ENCODE data around the gene JAKMIP1. TPM values are rescaled to one million over a fixed set of nuclear protein-coding genes. Genes with fewer than 3 reads are reported as not detected.
"Not testable (repeated sequence)": the region's sequence is repeated elsewhere in the genome, so short reads cannot be mapped to it uniquely, and the experiment has no call there.

The JAKMIP1 gene
- total RNA-seq, 1 donor from 2014 or later = not detected

DNA sequence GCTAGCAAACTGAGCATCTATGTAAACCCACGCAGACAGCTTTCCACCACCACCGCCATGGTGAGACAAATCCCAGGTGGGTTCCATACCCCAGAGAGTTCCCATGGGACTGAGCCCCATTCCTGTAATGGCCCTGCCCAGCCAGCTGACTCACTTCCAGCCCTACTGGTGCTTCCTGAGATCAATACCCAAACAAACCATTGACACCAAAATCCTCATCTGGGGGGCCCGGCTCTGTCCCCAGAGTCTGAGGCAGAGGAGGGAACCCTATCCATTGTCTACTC, 30.1 kb upstream of the JAKMIP1 start:
- DNase-seq (no peak), ATAC-seq (ENCODE audit: poor library complexity) (no peak)
- intact Hi-C loops (cut with DNase I) = no loop called here

- DNase-seq (no peak), ATAC-seq (ENCODE audit: poor library complexity) (no peak)
- intact Hi-C loops (cut with DNase I) = no loop called here
These were observed 29.5 kb upstream of the JAKMIP1 start for GRCh38 chr4:6229671-6230501.

DNA sequence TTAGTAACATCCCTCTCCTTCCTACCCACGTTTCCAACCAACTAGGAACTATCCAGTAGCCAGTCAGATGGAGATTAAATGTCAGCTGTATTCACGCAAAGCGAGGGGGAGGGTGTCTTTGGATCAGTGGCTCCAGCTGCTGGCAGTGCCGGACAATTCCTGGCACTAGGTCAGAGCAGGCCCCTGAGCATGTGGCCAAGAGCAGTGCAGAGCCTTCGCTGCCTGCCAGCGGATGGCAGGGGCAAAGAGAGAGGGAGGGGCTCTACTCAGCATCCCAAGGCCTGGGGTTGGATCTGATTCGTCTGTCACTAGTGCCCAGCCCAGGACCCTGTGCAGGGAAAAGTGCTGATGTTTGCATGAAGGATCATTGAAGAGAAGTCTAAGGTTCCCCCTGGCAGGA, 28.7 kb upstream of the JAKMIP1 start:
- no peak for DNase-seq
- peak; percentile 72 for ATAC-seq (ENCODE audit: poor library complexity)
- intact Hi-C loops (cut with DNase I) = no loop called here

GRCh38 chr4:6228158-6229067, 28.1 kb upstream of the JAKMIP1 start:
- intact Hi-C loops (cut with DNase I) = no loop called here
- no peak for ATAC-seq (ENCODE audit: poor library complexity)
- no peak for DNase-seq

DNA sequence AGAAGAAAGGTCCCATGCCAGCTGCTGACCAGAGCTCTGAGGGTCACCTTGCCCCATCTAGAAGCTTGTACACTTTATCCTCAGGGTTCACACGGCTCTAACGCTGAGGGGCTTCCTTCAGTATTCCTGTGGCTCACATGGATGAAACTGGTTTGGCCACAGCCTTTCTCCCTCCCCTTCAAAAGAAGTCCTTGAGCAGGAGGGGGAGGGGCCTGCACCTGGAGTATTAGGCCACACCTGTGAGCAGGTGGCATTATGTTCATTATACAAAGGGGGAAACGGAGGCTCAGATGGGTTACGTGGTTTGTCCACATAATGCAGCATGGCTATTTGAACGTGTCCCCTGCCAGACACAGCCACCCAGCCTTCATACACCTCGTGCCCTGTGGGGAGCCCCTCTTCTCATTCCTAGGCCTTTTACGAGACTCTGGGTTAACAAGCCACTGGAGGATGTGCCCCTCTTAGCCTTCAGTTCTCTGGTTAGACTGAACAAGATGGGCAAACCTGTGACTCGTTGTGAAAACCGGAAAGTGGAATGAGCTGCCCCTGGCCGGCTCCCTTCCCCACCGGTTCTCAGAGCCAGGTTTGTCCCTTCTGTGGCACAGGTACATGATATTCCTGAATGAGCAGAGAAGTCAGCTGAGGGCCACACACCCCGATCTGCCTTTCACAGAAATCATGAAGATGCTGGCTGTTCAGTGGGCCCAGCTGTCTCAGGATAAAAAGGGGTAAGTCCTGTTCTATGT, 27.2 kb upstream of the JAKMIP1 start:
- DNase-seq (no peak), ATAC-seq (ENCODE audit: poor library complexity) (no peak)
- intact Hi-C loops (cut with DNase I) = no loop called here

GRCh38 chr4:6226506-6226905, 26.2 kb upstream of the JAKMIP1 start:
- intact Hi-C loops (cut with DNase I) = no loop called here
- DNase-seq (no peak), ATAC-seq (ENCODE audit: poor library complexity) (no peak)

DNA sequence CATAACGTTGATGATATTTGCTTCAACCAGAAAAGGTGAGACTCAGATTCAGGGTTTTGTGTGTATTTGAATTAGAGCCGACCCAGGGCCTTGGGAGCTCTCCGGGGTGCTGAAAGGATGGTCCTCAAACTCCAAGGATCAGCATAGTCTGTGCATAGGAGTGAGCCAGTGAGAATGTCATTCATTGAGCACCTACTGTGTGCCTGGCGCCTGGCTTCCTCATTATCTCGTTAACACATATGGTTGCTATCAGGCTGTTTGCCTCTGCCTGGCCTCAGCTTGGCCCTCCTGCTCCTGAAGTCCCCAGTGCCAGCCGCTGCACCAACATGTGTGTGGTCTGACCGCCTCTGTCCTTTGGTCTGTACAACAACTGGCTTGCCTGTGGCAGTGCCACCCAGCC, 25.1 kb upstream of the JAKMIP1 start:
- intact Hi-C loops (cut with DNase I) = no loop called here
- ATAC-seq (ENCODE audit: poor library complexity) = no peak
- no peak for DNase-seq

DNA sequence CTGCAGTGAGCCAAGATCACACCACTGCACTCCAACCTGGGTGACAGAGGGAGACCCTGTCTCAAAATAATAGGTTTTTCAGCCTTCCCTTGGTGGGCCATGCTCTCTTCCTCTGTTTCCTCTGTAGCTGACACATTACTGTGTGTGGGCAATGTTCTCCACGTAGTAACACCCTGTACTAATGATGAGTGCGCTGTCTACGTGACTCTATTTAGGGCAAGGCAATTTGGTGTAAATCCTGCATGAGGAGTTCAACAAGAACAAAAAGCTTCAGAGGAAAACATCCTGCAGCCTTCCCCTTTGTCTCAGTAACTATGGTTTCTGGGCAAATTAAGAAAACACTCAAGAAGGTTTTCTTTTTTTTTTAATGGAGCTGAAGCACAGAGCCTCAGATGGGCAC, 24.4 kb upstream of the JAKMIP1 start:
- intact Hi-C loops (cut with DNase I) = no loop called here
- DNase-seq (no peak), ATAC-seq (ENCODE audit: poor library complexity) (no peak)

DNA sequence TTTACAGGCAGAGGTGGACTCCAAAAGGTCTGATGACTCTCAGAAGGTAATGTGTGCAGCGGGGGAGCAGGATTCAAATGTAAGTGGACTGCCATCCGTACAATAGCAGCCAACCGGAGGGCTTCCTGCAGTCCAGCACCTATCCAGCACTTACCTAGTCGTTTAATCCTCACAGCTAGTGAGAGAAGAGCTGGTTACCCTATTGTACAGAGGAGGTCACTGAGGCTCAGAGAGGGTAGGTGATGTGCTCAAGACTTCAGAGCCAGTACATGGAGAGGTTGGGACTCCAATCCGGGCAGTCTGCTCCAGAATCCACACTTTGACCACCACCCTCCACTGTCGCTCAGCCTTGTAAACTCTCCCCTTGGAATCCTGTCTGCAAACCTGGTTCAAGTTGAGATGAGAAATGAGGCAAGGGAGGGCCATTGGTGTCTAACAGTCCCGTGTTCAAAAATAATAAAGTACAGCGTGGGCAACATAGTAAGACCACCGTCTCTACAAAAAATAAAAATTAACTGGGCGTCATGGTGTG, 22.5 kb upstream of the JAKMIP1 start:
- intact Hi-C loops (cut with DNase I) = no loop called here
- ATAC-seq (ENCODE audit: poor library complexity) (no peak), DNase-seq (no peak)

DNA sequence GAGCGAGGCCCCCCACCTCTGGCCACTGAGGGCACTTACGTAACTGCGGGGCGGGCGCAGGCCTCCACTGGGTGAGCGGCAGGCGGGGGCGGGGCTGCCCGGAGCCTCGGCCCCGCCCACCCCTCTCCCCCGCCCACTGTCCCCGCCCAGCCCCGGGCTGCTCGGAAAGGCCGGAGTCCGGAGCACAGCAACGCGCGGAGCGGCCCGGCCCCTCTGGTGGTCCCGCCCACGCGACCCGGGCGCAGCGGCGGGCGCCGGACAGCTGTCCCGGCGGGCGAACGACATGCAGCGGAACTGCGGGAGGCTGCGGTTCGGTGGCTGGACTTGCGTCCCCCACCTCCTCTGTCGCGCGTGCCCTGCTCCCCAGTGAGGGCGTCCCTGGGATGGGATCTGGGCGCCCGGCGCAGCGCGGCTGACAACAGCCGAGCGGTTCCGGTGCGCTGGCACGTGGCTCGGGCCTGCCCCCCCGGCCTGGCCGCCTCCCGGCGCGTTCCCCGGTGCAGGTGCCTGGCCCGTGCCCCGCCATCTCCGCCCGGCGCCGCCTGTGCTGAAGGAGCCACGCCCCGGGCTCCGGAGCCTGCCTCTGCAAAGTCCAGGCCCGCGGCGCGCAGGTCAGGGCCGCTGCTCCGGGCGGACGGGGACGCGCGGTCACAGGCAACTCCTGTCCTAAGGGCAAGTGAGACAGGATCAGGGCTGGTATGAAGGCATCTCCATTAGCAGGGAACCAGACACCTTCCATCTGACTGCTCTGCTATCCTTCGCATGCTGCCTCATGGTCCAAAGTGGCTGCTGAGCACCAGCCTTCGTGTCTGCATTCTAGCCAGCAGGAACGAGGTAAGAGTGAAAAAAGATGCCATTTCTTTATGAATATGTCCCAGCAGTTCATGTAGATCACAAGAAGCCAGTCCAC, 21.8 kb upstream of the JAKMIP1 start:
- DNase-seq = no peak
- peak; percentile 87 for ATAC-seq (ENCODE audit: poor library complexity)
- intact Hi-C loops (cut with DNase I) = no loop called here

- no peak for DNase-seq
- no peak for ATAC-seq (ENCODE audit: poor library complexity)
- intact Hi-C loops (cut with DNase I) = no loop called here
These were observed 21.0 kb upstream of the JAKMIP1 start for GRCh38 chr4:6221301-6221850.

DNA sequence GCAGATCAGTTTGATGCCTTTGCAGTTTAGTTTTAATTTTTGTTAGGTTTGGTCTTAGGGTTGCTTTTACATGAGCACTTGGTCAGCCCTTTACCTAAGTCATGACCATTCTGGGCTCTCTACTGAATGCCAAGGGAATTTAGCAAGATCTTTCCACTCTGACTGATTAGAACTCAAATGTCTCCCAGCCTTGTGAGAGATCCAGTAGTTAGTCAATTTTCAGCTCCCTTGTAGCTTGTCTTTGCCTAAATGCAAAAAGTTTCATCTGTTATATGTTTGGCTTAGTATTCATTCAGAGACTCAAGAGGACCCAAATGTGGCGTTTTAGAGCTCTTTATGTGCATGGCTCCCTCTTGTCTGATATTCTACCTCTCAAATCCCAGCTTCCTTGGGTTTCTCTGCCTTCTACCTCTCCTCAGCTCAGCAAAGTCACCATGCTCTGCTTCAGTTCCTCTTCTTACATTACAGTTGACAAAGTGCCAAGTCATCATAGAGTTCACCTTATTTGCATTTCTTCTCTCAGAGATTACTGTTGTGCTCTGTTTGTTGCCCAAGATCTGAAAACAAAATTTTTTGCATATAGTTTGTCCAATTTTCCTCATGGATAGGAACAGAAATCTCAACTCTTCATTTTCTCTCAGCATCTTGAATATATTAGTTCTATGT, 17.5 kb upstream of the JAKMIP1 start:
- DNase-seq (no peak), ATAC-seq (ENCODE audit: poor library complexity) (no peak)
- intact Hi-C loops (cut with DNase I) = no loop called here

DNA sequence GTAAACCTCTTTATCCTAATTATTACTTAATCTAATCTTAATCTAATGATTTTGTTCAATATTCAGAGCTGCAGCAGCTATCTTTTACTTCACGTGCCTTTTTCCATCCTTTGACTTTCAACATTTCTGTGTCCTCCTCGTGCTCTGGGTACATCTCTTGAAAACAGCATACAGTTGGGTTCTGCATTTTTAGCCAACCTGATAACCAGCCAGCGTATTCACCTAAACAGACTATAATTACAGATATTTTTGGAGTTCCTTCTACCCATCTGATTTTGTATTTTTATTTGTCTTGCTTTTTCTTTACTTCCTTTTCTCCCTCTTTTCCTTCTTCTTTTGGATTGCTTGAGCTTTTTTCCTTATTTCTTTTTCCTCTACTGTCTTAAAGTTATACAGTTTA, 16.2 kb upstream of the JAKMIP1 start:
- no peak for DNase-seq
- ATAC-seq (ENCODE audit: poor library complexity) = no peak
- intact Hi-C loops (cut with DNase I) = no loop called here

DNA sequence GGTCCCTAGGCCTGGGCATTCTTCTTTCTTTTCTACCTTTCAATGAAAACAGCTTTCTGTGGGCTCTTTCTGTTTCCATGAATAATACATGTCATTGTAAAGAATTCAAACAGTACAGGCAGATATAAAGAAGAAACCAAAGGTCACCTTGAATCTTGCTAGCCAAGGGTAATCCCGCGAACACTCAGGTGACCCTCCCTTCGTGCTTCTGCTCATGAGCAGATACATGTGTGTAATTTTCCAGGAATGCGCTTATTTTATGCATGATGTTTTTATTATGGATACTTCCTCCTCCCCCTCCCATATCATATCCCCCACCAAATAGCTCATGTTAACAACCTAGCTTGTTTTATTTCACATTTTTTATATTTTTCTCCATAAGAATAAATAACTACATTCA, 9.6 kb upstream of the JAKMIP1 start:
- ATAC-seq (ENCODE audit: poor library complexity) (no peak), DNase-seq (no peak)
- intact Hi-C loops (cut with DNase I) = no loop called here

DNA sequence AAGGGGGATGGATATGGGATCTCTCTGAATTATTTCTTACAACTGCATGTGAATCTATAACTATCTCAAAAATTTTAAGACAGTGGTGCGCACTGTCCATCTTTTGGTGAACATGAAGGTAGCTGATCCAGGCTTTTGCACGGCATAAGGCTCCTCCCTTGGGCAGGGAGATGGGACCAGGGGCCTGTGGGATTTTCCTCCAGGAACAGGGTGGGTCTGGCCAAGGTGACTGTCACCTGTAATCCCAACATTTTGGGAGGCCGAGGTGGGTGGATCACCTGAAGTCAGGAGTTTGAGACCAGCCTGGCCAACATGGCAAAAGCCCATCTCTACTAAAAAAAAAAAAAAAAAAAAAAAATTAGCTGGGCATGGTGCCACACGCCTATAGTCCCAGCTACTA, 8.9 kb upstream of the JAKMIP1 start:
- ATAC-seq (ENCODE audit: poor library complexity); DNase-seq; intact Hi-C loops (cut with DNase I): not testable (repeated sequence)

DNA sequence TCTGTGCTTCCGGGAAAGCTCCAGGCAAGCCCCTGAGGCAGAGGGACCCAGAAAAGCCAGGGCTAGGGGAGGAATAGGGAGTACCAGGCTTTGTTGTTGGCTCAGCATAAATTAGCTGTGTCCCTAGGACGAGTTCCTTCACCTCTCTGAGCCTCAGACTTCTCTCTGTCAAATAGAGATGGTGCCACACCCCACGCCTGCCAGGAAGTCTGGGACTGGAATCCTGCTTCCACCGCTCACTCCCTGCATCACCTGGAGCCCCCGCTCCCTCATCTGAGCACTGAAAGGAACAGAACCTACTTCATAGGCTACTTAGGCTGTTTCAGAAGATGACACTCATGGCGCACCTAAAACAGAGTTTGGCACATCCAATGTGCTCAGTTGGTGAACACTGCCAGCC, 8.1 kb upstream of the JAKMIP1 start:
- DNase-seq (no peak), ATAC-seq (ENCODE audit: poor library complexity) (no peak)
- intact Hi-C loops (cut with DNase I) = no loop called here

DNA sequence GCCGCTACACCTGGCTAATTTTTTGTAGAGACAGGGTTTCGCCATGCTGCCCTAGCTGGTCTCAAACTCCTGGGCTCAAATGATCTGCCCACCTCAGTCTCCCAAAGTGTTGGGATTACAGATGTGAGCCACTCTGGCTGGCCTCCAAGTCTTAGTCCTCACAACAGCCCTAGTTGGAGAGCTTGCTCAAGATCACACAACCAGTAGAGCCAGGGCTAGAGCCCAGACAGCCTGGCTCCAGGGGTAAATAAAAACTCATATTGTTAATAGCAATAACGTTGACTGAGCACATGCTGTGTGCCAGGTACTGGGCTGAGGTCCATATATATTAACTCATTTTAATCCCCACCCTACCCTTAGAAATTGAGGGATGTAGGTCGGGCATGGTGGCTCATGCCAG, 7.3 kb upstream of the JAKMIP1 start:
- no peak for DNase-seq
- intact Hi-C loops (cut with DNase I) = no loop called here

More for the DNA sequence above, 7.3 kb upstream of the JAKMIP1 start:
- no peak for ATAC-seq (ENCODE audit: poor library complexity)

Measured in Right ventricle myocardium superior (tissue), 1 donor.